NCI-H2227 treated with DMSO at 0.1 percent for 48 hours (cell line): ENCODE data around the gene ANKH.
"Not testable (repeated sequence)": the region's sequence is repeated elsewhere in the genome, so short reads cannot be mapped to it uniquely, and the experiment has no call there.

Experiments used
- DNase-seq: peaks from one replicate; lab custom pipeline; 2025; lab: John Stamatoyannopoulos, UW

The ANKH gene

DNA sequence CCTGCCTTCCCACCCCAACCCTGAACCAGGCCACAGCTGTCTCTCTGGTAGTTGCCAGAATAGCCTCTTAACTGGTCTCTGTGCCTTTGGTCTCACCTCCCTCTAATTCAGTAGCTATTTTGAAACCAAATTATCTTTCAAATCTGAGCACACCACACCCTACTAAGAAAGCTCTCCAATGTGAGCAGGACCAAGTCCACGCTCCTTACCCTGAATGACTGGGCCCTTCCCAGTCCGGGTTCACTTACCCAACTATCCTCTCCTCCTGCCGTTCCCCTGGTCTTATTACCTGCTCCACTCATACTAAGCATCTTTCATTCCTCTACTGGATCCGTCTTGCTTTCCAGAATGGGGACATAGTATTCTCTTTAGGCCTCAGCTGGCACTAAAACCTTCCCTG is 16.8 kb downstream of the ANKH start:
- DNase-seq: no peak

DNA sequence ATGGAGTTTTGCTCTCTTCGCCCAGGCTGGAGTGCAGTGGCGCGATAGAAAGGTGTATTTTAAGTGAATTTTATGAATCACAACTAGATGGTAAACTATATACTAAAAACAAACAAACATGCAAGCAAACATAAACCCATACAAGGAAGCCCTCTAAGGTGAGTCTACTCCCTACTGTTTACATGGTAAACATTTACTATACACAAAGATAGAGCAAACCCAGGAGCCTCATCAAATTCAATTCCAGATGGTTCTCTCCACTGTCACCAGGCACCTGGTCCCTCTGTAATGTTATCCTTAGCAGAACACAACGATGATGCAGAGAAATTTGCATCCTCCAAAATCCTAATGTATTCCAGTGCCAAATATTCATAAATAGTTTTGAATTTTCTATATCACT is 17.9 kb downstream of the ANKH start:
- no peak for DNase-seq

DNA sequence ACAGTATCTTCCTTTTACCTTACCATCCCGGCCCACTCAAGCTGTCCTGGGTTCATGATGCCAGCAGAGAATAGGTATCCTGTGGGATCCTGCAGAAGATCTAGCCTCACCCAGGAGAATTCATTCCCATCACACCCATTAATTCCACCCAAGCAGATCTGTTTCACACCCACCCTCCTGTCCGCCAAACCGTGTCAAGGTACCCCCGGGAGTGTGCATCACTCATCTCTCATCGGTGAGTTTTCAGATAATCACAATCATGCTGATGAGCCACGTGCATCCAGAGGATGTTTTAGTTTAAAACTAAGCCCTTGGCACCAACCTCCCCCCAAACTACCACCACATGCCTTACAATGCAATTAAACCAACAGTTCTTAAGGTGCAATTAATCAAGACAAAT is 18.8 kb downstream of the ANKH start:
- DNase-seq: no peak

DNA sequence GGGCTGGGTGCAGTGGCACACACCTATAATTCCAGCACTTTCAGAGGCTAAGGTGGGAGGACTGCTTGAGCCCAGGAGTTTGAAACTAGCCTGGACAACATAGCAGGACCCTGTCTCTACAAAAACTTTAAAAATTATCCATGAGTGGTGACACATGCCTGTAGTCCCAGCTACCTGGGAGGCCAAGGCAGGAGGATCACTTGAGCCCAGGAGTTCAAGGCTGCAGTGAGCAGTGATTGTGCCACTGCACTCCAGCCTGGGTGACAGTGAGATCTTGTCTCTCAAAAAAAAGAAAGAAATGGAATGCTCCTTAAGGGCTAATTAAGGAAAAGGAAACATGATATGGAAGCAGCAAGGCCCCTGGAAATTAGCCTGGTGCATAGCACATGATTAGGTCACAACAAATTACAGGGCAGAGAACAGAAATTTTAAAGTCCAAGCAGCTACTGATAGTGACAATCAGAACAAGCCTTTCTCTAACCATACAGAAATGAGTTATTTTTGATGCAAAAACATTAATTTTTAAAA is 19.5 kb downstream of the ANKH start:
- DNase-seq: no peak

DNA sequence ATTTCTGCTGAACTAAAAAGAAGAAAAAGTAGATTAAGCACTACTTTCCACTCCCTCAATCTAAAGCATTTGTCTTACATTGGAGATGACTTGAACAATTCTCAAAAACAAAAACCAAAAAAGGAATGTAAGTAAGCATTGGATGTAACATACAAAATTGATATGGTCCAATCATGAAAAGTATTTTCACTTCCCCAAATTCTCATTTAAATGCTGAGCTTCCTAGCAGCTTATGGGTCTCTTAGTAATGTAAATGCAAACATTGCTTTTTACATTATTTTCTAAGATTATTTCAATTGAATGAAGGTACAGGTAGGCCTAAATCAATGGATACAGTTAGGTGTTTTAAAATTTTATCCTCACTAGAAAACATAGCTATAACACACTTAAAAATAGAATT is 20.0 kb downstream of the ANKH start:
- no peak for DNase-seq

DNA sequence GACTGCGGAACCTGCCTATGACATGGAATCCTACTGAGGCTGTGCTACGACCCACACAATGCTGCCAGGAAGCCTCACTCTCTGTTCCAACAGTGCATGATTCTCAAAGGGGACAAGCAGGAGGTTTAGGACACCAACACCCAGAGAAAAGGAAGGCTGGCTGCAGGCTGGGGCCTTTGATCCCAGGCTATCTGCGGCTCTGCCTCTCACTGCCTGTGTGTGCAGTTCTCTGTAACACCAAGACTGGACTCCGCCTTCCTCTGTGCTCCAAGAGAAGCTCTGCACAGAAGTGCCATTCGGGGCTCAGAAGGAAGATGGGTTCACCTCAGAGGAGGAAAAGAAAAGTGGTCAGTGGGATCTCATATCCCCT is 20.5 kb downstream of the ANKH start:
- peak; percentile 27 for DNase-seq

DNA sequence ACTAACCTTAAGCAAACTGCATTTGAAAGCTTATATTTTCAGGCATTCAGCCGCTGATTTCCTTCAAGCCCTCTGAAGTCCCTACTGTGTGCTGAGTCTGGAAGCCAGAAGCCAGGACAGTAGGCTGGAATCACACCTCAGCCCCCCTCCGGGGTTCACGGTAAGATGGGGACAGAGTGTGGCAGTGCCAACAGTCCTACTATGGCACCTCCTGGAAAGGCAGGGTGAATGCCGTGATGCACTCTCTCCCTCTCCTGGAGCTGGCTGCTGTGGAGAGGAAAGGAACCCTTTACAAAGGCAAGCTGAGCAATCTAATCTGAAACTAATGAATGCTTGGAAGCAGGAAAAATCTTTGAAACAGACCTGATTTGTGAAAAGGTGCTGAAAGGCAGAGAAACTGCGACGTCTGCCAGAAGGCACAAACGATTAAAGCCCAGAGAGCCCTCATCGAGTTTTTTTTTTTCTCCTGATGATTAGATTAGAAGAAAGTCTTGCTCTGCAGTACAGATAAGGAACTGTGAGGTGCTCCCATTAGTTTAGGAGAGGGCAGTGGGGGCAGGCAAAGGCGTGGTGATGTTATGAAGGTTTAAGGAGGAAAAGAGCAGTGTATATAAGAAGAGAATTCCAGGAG is 21.0 kb downstream of the ANKH start:
- DNase-seq: peak; percentile 19

DNA sequence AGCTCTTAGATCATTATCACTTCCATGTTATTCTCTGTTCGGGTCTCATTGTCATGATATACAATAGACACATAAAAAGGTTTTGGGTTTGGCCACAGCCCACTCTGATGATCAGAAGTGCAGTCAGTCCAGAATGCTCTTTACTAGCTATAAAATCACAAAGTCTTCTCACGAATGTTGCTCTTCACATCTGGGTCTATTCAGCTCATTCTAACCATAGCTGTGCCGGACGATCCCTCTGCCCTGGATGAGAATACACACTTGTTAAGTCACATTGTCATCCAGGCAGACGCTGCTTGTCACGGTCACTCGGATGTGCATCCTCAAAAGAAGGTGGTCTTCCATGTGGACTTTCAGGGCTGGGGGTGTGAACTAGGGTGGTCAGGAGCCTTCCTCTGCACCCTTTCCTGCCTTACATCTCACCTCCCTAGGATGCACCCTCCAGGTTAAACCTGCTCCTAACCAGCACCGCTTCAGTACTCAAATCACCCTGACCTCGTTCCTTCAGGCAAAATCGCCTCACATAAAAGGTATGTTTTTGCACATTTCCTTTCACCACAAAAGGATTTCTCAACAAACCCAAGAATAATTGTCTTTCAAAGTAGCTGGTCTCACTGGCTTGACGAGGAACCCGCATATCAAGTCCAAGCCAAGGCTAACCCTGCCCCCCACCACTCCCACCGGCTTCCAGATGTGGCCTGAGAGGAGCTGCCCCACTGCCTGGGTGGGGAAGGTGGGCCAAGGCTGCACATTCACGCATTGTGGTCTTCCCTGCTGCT is 21.9 kb downstream of the ANKH start:
- DNase-seq: no peak

DNA sequence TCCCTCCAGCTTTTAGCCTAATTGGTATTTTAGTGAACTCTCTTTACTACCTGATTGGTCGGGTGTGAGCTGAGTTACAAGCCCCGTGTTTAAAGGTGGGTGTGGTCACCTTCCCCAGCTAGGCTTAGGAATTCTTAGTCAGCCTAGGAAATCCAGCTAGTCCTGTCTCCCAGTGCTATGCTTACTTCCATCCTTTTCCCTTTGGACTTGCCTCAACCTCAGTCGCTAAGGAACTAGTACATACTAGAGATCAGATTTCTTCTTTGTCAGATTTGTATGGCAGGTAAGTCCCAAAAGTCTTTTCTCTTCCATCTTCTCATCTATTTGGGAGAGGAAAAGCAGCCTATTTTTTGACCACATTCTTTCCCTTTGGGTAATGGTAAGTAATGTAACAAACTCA is 22.6 kb downstream of the ANKH start:
- DNase-seq: not testable (repeated sequence)

DNA sequence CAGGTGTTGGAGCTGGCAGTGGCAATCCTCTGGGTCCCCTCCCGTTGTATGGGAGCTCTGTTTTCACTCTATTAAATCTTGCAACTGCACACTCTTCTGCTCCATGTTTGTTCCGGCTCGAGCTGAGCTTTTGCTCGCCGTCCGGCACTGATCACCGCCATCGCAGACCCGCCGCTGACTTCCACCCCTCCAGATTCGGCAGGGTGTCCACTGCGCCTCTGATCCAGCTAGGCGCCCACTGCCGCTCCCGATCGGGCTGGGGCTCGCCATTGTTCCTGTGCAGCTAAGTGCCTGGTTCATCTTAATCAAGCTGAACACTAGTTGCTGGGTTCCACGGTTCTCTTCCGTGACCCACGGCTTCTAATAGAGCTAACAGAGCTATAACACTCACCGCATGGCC is 23.2 kb downstream of the ANKH start:
- no peak for DNase-seq

DNA sequence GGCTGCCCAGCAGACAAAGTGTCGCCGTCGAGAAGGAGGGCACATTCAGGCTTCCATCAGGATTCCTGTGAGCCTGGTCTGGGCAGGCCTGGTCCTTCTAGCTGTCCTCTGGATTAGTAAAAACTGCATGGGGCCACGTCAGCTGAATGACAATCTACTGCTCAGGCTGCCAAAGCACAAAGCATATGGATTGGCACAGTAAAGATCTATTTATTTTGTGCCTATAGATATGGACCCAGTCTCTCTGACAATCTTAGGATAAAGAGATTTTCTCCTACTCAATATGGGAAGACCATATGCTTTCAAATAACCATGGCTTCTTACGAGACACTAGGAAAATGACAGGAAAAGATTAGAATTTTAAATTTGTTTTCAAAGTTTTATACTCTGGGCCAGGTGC is 24.1 kb downstream of the ANKH start:
- DNase-seq: no peak

DNA sequence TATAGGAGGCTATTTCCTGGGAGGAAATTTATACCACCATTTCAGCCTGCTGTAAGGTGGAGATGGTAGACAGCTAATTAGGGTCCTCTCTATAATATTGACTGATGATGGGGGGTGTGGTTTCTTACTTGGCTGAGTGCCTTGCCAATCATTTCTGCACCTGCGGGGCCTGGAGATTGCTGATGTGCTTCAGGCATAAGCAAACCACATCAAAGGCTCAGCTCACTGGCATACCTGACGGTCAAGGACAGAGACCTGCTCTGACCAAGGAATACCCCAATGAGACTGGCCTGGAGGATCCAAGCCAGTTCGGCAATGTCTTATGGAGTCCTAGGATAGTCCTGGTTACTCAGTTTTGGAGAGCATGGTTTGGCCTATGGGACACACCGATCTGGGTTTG is 29.5 kb downstream of the ANKH start:
- no peak for DNase-seq

DNA sequence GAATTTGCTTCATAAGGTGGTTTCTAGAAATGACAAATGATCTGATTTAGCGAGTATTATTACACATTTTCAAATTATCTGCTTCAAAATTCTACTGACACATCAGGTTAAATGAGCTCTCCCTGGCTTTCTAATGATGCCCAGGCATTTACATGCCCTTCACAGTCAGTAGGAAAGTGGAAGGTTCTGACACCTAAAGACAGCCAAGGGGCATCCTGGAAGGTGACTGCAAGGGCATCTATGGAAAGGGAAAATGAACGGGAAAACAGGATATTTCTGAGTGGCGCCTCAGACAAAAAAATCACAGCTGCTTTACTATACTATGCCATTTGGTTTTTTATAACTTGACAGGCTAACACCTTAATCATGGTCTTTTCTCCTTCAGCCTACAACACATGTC is 31.0 kb downstream of the ANKH start:
- DNase-seq: no peak

DNA sequence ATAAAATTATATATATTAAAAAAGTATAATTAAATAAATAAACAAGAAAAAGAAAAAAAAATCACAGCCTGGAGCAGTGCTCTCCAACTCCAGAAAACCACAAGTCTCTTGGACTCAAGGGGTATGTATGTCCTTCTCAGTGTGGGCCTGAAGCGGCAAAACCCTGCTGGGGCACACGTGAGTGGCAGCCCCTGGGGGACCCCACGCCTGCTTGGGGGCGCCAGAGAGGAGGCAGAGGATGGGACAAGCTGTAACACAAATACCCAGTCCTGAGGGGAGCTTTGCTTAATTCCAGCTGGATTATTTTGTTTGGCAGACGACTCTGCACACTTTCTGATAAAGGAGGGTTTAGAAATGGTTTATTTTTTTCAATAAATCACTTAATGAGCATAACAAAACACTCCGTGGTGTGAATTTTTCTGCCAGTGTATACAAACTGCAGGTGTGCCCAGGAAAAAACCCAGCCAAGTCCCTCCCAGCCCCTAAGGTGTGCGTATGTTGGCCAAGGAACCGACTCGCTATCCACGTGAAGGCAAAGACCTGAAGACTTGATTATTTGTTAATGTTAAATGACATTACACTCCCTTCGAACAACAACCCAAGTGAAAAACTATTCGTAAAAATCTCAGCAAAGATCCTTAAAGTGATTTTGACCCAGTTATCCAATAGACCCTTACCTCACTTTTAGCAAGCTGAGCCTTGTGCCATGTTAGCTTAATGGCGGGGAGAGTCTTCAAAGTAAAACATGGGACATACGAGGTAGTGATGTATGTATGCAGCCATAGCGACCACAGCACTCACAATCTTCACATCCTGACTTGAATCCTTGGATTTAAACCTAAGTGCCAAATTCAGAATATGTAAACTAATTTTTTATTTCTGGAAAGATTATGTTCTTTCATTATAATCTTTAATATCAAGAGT is 32.9 kb downstream of the ANKH start:
- no peak for DNase-seq

DNA sequence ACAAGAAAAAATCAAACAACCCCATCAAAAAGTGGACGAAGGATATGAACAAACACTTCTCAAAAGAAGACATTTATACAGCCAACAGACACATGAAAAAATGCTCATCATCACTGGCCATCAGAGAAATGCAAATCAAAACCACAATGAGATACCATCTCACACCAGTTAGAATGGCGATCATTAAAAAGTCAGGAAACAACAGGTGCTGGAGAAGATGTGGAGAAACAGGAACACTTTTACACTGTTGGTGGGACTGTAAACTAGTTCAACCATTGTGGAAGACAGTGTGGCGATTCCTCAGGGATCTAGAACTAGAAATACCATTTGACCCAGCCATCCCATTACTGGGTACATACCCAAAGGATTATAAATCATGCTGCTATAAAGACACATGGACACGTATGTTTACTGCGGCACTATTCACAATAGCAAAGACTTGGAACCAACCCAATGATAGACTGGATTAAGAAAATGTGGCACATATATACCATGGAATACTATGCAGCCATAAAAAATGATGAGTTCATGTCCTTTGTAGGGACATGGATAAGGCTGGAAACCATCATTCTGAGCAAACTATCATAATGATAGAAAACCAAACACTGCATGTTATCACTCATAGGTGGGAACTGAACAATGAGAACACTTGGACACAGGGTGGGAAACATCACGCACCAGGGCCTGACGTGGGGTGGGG is 34.0 kb downstream of the ANKH start:
- not testable (repeated sequence) for DNase-seq

DNA sequence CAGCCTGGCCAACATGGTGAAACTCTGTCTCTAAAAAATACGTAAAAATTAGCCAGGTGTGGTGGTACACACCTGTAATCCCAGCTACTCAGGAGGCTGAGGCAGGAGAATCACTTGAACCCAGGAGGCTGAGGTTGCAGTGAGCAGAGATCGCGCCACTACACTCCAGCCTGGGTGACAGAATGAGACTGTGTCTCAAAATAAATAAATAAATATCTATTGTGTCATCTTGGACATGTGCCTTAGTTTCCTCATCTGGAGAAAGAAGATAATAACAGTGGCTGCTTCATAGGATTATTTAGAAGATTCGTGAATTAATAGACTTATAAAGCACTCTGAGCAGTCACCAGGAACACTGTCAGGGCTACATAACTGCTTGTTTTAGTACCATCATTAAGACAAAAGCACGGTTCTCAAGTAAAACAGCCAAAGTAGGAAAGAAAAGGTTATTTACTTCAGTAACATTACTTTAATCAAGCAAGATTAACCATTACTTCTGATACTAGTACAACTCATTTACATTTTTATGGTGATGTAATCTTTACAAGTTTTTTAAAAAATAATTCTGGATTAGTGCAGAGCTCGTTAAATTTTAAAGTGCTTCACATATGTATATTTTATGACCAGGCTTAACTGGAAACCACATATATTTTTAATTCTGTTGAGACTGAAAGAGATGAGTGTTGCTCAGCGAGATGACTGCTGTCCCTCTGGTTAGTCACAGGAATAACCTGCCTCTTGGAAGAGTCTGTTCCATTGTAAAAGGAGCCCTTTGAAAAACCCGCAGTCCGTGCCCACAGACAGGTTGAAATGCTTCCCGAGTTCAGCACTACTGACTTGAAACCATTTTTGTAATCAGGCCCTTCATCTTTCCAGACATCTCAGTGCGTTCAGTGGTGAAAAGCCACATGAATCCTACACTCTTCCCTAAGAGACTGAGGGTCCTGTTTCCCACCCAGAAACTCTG is 36.7 kb downstream of the ANKH start:
- DNase-seq: no peak

DNA sequence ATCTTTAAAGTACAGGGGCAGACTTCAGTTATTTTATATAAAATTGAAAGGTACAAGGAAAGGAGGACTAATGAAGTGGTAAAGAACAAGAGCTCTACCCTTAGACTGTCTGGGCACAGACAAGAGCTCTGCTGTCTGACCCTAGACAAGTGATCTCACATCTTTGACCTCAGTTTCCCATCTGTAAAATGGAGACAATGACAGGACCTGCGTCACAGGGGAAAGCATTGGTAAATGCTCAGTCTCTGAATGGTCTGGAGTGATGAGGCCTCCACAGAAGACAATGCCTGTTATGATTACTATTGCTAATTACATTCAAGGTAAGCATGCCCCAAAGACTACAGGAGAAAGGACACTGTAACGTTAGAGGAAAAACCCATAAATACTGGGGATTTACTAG is 37.5 kb downstream of the ANKH start:
- DNase-seq: no peak

DNA sequence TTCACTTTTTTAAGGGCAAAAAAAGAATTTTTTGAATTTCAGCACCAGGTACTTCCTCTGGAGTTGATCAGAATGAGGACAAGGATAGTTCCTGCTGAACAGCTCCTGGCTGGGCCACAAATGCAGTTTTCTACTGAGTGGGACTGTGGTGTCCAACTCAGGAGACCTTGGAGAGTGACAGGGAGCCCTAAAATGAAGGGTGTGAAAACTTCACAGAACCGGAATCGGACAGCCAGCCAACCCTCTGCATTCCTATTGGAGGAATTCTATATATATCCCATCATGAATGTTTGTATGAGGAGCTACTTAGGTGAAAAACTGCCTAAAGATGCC is 40.6 kb downstream of the ANKH start:
- no peak for DNase-seq

DNA sequence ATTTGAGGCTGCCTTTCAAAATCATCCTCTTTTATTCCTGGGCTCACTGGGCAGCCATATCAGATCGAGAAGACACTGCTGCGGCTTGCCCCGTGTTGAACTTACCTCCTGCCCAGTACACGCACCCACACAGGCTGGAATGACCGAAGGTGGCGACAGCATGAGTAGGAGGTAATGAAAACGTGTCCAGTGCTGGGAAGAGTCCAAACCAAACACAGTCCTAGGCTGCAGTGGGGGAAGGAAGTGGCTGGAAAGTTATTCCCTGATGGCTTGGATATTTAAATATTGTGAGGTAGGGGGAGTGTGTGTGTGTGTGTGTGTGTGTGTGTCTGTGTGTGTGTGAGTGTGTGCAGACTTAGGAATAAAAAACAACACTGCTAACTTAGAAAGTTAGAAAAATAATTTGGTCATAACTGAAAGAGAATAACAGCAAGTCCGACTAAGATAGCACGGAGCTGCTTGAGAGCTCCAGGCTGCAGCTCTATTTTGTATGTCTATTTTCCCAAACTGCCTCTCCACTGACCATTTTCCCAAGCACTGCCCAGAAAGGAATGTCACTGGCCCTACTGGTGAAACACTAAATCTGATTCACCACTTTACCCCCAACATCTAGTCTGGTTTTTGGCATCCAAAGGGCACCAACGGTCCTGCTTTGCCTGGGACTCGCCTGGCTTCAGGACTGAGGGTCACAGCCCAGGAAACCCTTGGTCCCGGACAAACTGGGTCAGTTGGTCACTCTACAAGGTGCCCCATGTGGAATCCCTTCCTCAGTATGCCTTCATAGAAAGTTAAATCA is 41.2 kb downstream of the ANKH start:
- DNase-seq: no peak

DNA sequence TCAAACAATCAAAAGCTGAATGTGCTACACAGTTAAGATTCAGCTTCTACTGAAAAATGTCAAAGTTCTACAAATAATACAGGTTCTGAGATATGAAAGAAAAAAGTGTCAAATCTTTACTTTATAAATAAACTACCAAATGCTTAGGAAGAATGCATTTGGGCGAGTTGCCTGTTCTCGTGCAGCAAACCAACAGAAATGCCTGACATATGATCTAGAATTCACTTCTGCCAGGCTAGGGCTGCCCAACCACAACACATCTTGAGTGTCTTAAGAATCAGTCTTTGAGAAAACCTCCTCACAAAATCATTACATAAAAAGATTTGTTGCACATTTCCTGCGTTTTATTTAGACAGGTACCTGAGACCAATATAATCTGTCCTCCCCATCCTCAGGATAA is 42.2 kb downstream of the ANKH start:
- no peak for DNase-seq
